Fibroblast of skin of abdomen (primary cell): ENCODE data around the gene SPR.

Experiments
- DNase-seq: peaks from one replicate; pipeline ENCODE4 v3.0.0-alpha.2; 2013

SPR gene

DNA sequence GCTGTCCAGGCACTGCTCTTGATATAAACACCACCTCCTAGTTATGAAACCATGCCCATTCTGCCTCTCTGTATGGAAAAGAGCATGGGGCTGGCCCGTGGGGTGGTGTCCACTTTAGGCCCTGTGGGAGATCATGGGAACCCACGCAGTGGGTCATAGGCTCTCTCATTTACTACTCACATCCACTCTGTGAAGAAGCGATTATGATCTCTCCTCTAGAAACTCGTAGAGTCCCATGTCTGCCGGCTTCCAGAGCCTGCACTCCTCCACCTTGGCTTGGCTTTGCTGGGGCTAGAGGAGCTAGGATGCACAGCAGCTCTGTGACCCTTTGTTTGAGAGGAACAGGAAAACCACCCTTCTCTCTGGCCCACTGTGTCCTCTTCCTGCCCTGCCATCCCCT lies 46.0 kb downstream of the SPR start:
- no peak for DNase-seq

DNA sequence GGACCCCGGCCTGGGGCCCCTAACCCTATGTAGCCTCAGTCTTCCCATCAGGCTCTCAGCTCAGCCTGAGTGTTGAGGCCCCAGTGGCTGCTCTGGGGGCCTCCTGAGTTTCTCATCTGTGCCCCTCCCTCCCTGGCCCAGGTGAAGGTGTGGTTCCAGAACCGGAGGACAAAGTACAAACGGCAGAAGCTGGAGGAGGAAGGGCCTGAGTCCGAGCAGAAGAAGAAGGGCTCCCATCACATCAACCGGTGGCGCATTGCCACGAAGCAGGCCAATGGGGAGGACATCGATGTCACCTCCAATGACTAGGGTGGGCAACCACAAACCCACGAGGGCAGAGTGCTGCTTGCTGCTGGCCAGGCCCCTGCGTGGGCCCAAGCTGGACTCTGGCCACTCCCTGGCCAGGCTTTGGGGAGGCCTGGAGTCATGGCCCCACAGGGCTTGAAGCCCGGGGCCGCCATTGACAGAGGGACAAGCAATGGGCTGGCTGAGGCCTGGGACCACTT lies 46.5 kb downstream of the SPR start:
- no peak for DNase-seq

DNA sequence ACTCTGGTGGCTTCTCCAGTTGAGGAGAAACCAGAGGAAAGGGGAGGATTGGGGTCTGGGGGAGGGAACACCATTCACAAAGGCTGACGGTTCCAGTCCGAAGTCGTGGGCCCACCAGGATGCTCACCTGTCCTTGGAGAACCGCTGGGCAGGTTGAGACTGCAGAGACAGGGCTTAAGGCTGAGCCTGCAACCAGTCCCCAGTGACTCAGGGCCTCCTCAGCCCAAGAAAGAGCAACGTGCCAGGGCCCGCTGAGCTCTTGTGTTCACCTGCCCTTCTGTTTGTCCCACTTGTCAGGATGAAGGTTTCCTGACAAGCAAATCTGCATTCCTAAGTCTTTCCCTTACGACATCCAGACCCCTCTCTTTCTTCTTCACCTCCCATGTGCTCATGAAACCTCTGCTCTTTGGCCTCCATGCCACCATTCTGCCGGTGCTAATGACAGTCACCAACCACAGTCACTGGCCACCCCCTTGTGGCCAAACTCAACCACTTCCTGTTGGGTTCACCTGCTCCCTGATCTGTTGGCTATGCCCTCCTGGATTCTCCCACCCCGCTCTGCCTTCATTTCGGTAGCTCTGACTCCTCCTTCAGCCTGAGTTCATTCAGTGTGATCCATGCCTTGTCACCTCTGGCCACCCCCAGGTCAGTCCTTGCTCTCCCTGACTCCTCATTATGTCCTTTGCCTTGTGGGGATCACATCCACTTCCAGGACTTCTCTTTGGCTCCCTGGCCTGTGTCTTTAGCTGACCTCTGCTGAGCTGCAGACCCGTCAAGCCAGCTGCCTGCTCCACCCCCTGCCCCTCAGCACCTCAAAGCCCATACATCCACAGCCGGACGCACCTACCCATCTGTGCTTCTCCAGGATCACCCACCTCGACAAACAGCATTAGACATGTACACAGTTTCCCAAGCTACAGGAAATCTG lies 47.7 kb downstream of the SPR start:
- no peak for DNase-seq

DNA sequence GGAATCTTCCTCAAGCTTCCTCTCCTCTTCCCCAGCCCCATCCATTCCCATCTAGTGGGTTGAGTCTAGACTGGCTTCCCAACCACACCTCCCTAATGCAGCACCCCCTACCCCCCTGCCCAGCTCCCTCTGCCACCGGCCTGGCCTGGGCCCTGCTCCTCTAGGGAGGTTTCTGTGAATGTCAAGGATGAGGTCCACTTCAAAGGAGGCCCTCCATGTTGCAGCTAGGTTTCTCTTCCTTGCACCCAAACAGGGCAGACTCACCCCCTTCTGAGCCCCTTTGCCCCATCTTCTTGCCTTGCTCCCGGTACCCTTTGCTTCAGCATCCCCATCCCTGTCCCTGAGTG lies 48.4 kb downstream of the SPR start:
- DNase-seq = no peak

DNA sequence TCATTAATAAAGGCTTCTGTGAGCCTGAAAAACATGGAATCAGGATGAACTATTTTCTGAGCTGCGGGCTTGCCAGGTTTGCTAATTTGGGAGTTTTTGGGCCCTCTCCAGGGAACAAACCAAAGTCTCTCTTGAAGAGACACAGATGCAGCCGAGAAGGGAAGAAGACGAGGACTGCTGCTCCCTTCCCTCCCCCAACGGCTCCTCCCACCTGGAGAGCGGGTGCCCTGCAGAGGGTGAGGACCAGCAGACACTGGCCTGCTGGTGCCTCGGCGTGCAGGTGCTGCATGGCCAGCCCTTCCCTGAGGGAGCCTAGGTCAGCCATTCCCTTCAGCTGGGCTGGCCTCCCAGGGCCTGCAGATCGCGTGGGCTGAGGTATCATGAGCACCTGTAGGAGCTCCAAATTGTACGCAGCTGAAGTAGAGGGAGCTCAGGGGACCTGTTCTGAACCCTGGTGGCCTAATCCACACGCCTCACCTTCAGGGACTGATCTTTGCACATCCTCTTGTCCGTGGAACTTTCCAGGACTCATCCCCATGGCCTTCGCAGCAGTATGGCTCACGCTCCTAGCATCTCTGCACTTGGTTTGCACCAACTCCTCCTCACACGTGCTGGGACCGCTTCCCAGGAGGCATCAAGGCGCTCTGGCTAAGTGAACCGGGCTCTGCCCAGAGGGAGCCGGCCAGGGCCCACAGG lies 49.6 kb downstream of the SPR start:
- DNase-seq = no peak

DNA sequence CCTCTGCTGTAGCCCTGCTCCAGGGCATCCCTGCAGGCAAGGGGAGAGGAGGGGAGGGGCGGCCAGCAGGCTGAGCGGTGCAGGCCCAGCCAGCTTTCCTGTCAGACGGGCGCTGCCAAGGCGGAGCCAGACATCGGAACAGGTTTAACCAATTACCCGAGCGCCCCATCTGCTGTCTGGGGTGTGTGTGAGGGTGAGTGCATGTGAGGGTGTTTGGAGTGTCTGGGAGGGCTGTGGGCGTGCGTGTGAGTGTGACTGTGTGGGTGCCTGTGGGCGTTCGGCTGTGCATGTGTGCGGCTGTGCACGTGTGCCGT lies 50.1 kb downstream of the SPR start:
- peak; percentile 41 for DNase-seq

DNA sequence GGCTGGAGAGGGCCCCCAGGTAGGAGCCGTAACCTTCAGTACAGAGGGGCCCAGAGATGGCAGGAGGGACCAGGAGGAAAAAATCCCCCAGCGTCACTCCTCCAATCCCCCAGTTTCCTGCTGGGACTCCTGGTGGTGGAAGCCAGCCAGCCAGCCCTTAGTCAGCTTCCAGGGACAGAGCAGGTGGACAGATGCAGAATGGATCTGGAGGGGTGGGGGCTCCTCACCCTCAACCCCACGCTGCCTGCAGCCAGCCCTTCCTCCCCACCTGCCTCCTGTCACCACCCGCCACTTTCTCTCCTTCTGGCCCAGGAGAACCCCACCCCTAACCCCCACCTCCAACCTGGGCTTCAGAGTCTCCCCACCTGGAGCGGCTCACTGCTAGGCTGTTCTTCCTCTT lies 51.2 kb downstream of the SPR start:
- DNase-seq = no peak

DNA sequence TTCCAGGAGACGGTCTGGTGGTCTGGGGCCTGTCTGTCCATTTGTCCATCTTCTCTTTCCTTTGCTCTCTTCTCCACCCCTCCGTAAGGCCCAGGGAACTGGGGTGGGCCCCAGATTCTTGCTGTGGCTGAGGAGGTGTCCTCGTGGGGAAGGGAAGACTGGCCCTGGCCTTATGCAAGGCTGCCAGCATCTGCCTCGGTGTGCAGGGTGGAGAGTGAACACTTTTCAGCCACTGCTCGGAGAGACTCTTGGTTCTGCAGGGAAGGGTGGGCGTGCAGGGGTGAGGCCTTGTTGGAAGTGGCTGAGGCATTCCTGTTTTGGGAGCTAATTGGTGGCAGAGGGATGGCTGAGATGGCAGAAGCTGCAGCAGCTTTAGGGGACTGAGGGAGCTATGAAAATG lies 53.2 kb downstream of the SPR start:
- DNase-seq = no peak

DNA sequence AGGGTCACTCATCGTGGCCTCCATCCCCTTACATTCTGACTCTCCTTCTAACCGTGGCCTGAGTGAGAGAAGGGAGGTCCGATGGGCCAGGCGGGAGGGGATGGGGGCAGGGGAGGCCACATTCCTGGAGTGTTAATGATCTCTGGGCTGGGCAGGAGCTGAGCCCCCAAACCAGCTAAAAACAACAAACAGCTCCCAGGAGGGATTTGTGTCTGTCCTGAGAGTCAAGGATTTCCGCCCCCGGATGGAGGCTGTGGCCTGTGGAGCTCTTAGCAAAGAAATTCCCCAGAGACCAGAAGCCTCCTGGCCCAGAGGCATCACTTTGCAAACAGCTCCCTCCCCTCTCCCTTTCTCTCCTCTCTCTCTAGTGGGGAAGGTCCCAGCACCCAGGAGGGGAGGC lies 53.6 kb downstream of the SPR start:
- peak; percentile 52 for DNase-seq
